ENCODE results near the gene EYA4. TPM values are rescaled to one million over a fixed set of nuclear protein-coding genes. Genes with fewer than 3 reads are reported as not detected.

The EYA4 gene
- total RNA-seq, 2 experiments from 2014 or later, result not detected

DNA sequence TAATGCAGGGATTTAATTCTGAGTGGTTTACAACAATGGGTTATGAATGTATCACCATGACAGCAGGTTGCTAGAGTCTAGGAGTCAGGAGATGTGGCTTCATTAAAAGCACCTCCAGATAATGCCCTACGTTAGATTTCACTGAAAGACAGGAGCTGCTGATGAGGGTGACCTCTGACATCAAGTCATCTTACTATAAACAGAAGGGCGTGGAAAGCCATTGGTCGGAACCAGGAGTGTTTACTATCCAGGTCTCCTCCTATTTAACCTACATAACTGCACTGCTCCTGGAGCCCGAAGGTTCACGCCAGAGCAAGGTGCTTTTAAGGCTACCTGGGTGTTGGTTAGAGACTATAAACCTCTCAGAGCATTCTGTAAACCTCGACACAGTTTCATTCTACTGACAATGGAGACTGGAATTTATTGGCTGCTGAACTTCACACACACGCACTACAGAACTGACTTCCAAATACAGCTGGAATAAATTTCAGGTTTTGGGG lies 128.7 kb downstream of the EYA4 start:
- H3K27ac Mint-ChIP-seq, result no peak overlapping the region
- H3K9me3 Mint-ChIP-seq (ENCODE audit: insufficient read depth), result no peaks in the 10 kb centered on the region
- ChIA-PET POLR2A (no interaction called here), CTCF (no interaction called here)
- no peak for ATAC-seq
- no peaks in the 10 kb centered on the region for H3K27me3 Mint-ChIP-seq (ENCODE audit: low read depth)
- no peak for DNase-seq
- no peaks in the 10 kb centered on the region for H3K36me3 Mint-ChIP-seq (ENCODE audit: low read depth)
- H3K4me1 Mint-ChIP-seq (ENCODE audit: low read depth), result no peaks in the 10 kb centered on the region
- no peak overlapping the region for H3K4me3 Mint-ChIP-seq

DNA sequence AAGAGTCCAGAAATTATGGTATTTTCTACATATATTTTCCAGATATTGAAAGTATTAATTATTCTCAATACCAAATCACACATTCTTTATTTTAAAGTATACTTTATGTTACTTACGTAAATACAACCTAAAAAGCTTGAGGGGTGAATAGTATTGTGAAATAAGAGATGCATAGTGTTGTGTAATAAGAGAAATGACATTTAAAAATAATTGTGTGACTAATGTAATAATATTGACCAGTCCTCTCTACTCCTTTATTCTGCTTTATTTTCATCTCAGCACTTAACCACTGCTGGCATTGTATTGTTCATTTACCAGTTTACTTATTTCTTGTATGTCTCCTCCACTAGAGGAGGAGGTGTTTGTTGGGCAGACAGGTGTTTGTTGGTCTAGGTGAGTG lies 135.6 kb downstream of the EYA4 start:
- Mint-ChIP-seq H3K4me3 (no peak overlapping the region), H3K27ac (no peak overlapping the region), H3K36me3 (ENCODE audit: low read depth) (no peaks in the 10 kb centered on the region), H3K4me1 (ENCODE audit: low read depth) (no peaks in the 10 kb centered on the region), H3K9me3 (ENCODE audit: insufficient read depth) (no peaks in the 10 kb centered on the region), H3K27me3 (ENCODE audit: low read depth) (peaks cover 2% of the 10 kb centered on the region)
- POLR2A ChIA-PET, result no interaction called here
- CTCF ChIA-PET, result interaction anchor here (0.7 kb wide), 1 partner anchor 10 kb away, joined by 3 read pairs; no protein-coding TSS in a partner anchor
- no peak for DNase-seq
- no peak for ATAC-seq

DNA sequence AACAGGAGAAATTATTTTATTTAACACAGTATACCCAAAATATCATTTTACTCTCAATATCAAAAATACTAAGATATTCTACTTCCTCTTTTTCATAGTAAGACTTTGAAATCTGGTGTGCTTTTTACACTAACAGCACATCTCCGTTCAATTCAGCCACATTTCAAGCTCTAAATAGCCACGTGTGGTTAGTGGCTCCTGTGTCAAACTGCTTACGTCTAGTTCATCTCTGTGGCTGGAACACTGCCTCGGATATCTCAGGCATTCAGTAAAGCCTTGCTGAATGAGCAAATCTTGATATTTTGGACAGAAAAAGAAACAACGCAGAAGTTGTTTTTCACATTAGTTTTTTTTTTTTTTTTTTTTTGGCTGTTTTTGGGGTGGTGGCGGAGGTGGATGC lies 136.1 kb downstream of the EYA4 start:
- H3K27ac Mint-ChIP-seq, result no peak overlapping the region

DNA sequence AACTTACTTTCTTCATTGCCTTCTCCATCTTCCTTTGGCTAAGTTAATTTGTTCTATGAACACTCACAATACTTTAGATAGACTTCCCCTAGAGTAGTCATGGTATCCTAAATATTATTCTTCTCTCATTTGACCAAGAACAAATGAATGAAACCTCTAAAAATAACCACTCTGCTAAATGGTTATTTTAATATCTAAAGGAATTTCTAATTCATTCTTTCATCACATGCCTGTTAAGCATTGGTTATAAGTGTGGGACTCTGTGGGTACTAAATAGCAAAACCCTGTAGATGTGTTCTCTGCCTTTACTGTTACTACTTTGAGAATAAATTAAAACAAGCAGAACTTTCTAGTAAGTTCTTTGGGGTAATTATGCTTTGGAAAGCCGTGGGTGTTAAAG lies 138.9 kb downstream of the EYA4 start:
- ATAC-seq (no peak), DNase-seq (no peak)
- ChIA-PET CTCF (no interaction called here), POLR2A (no interaction called here)
- H3K27me3 Mint-ChIP-seq (ENCODE audit: low read depth), result peaks cover 2% of the 10 kb centered on the region
- H3K4me1 Mint-ChIP-seq (ENCODE audit: low read depth), result no peaks in the 10 kb centered on the region
- H3K4me3 Mint-ChIP-seq, result no peak overlapping the region
- H3K27ac Mint-ChIP-seq, result no peak overlapping the region
- no peaks in the 10 kb centered on the region for H3K36me3 Mint-ChIP-seq (ENCODE audit: low read depth)
- no peaks in the 10 kb centered on the region for H3K9me3 Mint-ChIP-seq (ENCODE audit: insufficient read depth)

More for the DNA sequence above, 136.1 kb downstream of the EYA4 start:
- Mint-ChIP-seq H3K4me1 (ENCODE audit: low read depth) (no peaks in the 10 kb centered on the region), H3K9me3 (ENCODE audit: insufficient read depth) (no peaks in the 10 kb centered on the region), H3K27me3 (ENCODE audit: low read depth) (peaks cover 2% of the 10 kb centered on the region), H3K36me3 (ENCODE audit: low read depth) (no peaks in the 10 kb centered on the region), H3K4me3 (no peak overlapping the region)
- ChIA-PET CTCF (interaction anchor here (0.7 kb wide), 1 partner anchor 10 kb away, joined by 3 read pairs; no protein-coding TSS in a partner anchor), POLR2A (no interaction called here)
- no peak for DNase-seq
- ATAC-seq, result no peak

DNA sequence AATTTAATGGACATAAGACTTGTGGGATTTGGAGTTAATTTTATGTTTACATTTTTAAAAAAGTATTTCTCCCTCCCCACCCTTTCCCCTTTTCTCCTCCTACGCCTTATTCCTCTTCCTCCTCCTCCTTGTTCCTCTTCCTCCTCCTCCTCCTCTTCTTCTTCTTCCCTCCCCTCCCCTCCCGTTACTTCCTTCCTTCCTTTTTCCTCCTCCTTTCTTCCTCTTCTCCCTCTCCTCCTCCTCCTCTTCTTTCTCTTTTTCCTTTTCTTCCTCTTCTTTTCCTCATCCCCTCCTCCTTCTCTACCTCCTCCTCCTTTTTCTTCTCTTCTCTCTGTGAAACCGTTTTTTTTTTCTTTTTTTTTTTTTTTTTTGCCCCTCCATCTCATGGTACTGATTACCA lies 139.6 kb downstream of the EYA4 start:
- DNase-seq (no peak), ATAC-seq (no peak)
- Mint-ChIP-seq H3K4me3 (no peak overlapping the region), H3K36me3 (ENCODE audit: low read depth) (no peaks in the 10 kb centered on the region), H3K27ac (no peak overlapping the region), H3K9me3 (ENCODE audit: insufficient read depth) (no peaks in the 10 kb centered on the region), H3K4me1 (ENCODE audit: low read depth) (no peaks in the 10 kb centered on the region), H3K27me3 (ENCODE audit: low read depth) (peaks cover 2% of the 10 kb centered on the region)
- CTCF ChIA-PET, result no interaction called here
- POLR2A ChIA-PET, result no interaction called here

DNA sequence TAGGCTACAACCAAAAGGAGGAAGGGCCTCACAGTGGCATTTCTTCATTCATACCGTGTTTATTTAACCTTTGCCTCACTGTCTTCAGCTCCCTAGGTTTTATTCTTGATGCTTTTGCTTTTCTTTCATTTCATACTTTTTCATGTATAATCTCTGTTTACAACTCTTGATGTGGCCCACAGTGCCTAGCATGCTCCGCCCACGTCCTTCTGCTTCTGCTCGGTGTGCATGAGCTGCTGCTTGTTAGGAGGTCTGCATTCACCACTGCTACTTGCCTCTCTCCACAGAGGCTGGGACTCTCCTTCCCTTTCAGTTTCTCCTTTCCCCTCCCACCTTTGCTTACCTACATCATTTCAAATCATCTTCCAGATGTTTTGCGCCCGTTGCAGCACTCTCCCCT lies 147.6 kb downstream of the EYA4 start:
- Mint-ChIP-seq H3K36me3 (ENCODE audit: low read depth) (no peaks in the 10 kb centered on the region), H3K4me1 (ENCODE audit: low read depth) (no peaks in the 10 kb centered on the region), H3K27me3 (ENCODE audit: low read depth) (no peaks in the 10 kb centered on the region), H3K4me3 (no peak overlapping the region), H3K27ac (no peak overlapping the region), H3K9me3 (ENCODE audit: insufficient read depth) (no peaks in the 10 kb centered on the region)
- DNase-seq (no peak), ATAC-seq (no peak)
- ChIA-PET POLR2A (no interaction called here), CTCF (no interaction called here)

DNA sequence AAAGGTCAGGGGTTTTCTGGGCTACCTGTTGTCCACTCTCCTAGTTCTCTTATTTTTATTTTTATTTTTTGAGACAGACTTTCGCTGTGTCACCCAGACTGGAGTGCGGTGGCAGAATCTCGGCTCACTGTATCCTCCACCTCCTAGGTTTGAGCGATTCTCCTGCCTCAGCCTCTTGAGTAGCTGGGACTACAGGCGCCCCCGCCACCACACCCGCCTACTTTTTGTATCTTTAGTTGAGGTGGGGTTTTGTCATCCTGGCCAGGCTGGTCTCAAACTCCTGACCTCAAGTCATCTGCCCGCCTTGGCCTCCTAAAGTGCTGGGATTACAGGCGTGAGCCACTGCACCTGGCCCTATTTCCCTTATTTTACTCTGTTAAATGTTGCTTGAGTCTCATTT lies 149.0 kb downstream of the EYA4 start:
- ChIA-PET POLR2A (no interaction called here), CTCF (no interaction called here)
- no peaks in the 10 kb centered on the region for H3K9me3 Mint-ChIP-seq (ENCODE audit: insufficient read depth)
- no peaks in the 10 kb centered on the region for H3K36me3 Mint-ChIP-seq (ENCODE audit: low read depth)
- H3K27me3 Mint-ChIP-seq (ENCODE audit: low read depth), result no peaks in the 10 kb centered on the region
- DNase-seq (no peak), ATAC-seq (no peak)
- H3K4me1 Mint-ChIP-seq (ENCODE audit: low read depth), result no peaks in the 10 kb centered on the region
- no peak overlapping the region for H3K4me3 Mint-ChIP-seq
- no peak overlapping the region for H3K27ac Mint-ChIP-seq

DNA sequence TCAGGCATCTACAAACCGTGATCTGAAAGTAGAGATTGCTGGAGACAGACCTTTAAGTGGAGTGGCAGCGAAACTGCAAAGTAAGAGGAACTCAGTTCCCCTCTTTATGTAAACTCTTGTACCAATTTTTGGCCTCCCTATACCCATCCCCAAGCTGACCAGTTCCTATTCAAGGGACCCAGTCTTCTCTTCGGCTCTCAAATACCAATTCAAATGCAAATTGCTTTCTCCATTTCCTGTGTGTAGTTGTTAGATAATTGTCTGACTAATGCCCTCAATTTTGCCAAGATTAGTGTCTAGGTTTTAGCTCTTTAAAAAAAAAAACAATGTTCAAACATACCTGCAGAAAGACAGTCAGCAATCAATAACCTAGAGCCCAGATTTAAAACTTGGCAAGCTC lies 150.9 kb downstream of the EYA4 start:
- Mint-ChIP-seq H3K9me3 (ENCODE audit: insufficient read depth) (no peaks in the 10 kb centered on the region), H3K27ac (no peak overlapping the region), H3K27me3 (ENCODE audit: low read depth) (no peaks in the 10 kb centered on the region), H3K4me1 (ENCODE audit: low read depth) (no peaks in the 10 kb centered on the region), H3K4me3 (no peak overlapping the region), H3K36me3 (ENCODE audit: low read depth) (no peaks in the 10 kb centered on the region)
- no peak for DNase-seq
- no peak for ATAC-seq
- ChIA-PET POLR2A (no interaction called here), CTCF (no interaction called here)

DNA sequence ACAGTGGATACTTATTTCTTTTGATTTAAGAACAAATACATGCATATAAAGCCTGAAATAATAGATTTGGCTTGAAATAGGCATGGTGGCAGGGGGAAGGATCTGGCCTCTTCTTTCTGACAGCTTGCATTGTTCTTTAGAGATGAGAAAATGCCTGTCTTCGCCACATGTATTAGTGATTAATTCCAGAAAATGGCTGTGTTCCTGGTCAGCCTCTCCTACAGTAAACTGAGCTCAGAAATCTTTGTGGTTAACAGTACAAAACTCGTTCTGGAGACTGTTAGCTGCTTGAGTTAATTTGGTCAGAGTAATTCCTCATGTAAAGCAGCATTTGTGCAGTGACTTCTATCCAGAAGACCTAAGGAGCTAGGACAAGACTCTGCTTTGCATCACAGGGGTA lies 151.5 kb downstream of the EYA4 start:
- Mint-ChIP-seq H3K27ac (no peak overlapping the region), H3K27me3 (ENCODE audit: low read depth) (no peaks in the 10 kb centered on the region), H3K4me3 (no peak overlapping the region), H3K9me3 (ENCODE audit: insufficient read depth) (no peaks in the 10 kb centered on the region), H3K4me1 (ENCODE audit: low read depth) (no peaks in the 10 kb centered on the region), H3K36me3 (ENCODE audit: low read depth) (no peaks in the 10 kb centered on the region)
- CTCF ChIA-PET, result no interaction called here
- DNase-seq (no peak), ATAC-seq (no peak)
- POLR2A ChIA-PET, result no interaction called here

DNA sequence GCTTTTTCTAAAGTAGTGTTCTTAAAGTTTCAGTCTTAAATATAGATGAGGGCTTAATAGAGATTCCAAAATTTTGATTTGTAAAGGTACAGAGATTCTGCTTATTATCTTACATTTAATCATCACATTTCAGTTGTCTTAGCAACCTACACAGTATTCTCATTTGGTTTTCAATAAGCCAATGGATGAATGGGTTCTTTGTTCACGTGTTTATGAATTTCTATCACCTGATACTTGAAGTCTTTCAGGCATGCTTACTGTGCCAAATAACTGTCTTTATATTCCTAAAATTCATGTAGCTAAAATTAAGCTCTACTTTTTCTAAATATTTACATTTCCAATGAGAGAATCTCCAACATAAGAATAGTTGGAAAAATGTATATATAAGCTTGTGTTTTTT lies 152.7 kb downstream of the EYA4 start:
- Mint-ChIP-seq H3K27me3 (ENCODE audit: low read depth) (no peaks in the 10 kb centered on the region), H3K27ac (no peak overlapping the region), H3K36me3 (ENCODE audit: low read depth) (no peaks in the 10 kb centered on the region), H3K9me3 (ENCODE audit: insufficient read depth) (no peaks in the 10 kb centered on the region), H3K4me3 (no peak overlapping the region), H3K4me1 (ENCODE audit: low read depth) (no peaks in the 10 kb centered on the region)
- ATAC-seq, result no peak
- CTCF ChIA-PET, result no interaction called here
- no peak for DNase-seq
- POLR2A ChIA-PET, result no interaction called here

DNA sequence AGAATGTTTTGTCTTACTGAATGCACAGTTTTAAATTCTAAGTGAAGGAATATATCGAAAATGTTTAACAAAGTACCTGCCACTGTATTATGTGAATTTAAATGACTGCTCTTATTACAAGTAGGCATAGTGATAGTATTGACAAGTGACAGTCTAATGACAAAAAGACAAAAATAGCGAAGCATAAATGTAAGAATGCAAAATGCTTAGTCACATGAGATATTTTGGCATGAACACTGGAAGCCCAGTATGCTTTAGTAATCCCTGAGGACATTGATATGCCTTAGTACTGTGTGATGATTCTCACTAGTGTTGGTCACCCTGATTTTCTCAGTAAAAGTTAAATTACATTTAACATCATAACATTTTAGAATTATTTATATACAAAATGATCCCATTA lies 153.5 kb downstream of the EYA4 start:
- no peak overlapping the region for H3K4me3 Mint-ChIP-seq
- ChIA-PET CTCF (no interaction called here), POLR2A (no interaction called here)
- DNase-seq (no peak), ATAC-seq (no peak)
- no peaks in the 10 kb centered on the region for H3K9me3 Mint-ChIP-seq (ENCODE audit: insufficient read depth)
- no peak overlapping the region for H3K27ac Mint-ChIP-seq
- H3K27me3 Mint-ChIP-seq (ENCODE audit: low read depth), result no peaks in the 10 kb centered on the region
- no peaks in the 10 kb centered on the region for H3K36me3 Mint-ChIP-seq (ENCODE audit: low read depth)
- no peaks in the 10 kb centered on the region for H3K4me1 Mint-ChIP-seq (ENCODE audit: low read depth)

DNA sequence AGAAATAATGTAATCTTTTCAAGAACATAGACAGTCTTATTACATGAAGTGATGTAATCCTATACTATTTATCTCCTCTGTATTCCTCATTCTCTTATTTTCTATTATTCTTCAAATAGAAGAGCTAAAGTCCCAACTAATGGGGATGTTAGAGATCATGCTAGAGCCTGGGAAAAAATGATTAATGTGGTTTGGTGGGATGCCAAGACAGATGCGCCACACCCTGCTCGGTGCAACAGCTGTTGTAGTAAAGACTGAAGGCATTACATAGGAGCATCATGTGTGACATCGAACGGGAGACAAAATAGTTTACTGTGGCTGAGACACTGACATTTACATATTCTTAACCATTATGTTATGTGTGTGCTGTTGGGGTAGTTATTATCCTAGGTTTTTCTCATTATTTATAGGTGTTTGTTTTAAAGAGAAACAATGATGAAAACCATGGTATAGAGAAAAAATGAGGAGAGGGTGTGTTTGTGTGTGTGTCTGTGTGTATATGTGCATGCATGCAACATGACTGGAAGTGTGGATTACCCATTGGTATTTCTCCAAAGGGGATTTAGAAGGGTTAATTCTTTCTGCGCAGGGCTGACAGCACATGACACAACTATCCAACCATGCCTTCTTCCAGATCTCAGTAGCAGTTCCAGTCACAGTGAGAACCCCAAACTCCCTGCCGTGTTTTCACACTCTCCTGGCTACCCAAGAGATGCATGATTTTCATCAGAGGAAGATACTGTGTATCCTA lies 155.3 kb downstream of the EYA4 start:
- no peaks in the 10 kb centered on the region for H3K9me3 Mint-ChIP-seq (ENCODE audit: insufficient read depth)
- DNase-seq (no peak), ATAC-seq (no peak)
- ChIA-PET POLR2A (no interaction called here), CTCF (no interaction called here)
- H3K36me3 Mint-ChIP-seq (ENCODE audit: low read depth), result no peaks in the 10 kb centered on the region
- no peaks in the 10 kb centered on the region for H3K4me1 Mint-ChIP-seq (ENCODE audit: low read depth)
- H3K27me3 Mint-ChIP-seq (ENCODE audit: low read depth), result no peaks in the 10 kb centered on the region
- H3K27ac Mint-ChIP-seq, result no peak overlapping the region
- no peak overlapping the region for H3K4me3 Mint-ChIP-seq

DNA sequence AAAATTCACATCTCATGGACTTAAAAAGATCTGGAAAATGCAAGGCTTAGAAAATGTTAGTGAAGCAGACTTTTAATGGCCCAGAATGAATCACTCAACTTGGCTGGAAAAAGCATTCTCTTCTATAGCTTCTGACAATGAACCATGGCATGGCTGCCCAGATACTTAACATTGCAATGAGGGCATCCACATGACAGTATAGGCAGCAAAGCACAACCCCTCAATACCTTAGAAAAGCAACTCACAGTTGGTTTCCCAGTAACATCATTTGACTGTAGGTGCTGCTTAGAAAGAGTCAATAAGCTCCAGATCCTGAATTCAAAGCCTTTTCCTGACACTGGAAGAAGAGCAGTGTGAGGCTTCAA lies 155.8 kb downstream of the EYA4 start:
- Mint-ChIP-seq H3K36me3 (ENCODE audit: low read depth) (no peaks in the 10 kb centered on the region), H3K4me1 (ENCODE audit: low read depth) (no peaks in the 10 kb centered on the region), H3K4me3 (no peak overlapping the region), H3K27me3 (ENCODE audit: low read depth) (no peaks in the 10 kb centered on the region), H3K27ac (no peak overlapping the region), H3K9me3 (ENCODE audit: insufficient read depth) (no peaks in the 10 kb centered on the region)
- ChIA-PET POLR2A (no interaction called here), CTCF (no interaction called here)
- DNase-seq (no peak), ATAC-seq (no peak)

All from activated CD8-positive, alpha-beta T cell treated with anti-CD3 and anti-CD28 coated beads, Interleukin-2, amount 10 ng/mL, durations not matched to agents 7 days and 5 days (primary cell).